ENCODE results near the gene P4HTM.
"Not testable (repeated sequence)": the region's sequence is repeated elsewhere in the genome, so short reads cannot be mapped to it uniquely, and the experiment has no call there.

The P4HTM gene

GRCh38 chr3:48984663-48985062 lies 5.4 kb upstream of the P4HTM start:
- DNase-seq: no peak

GRCh38 chr3:48985831-48986376 lies 4.1 kb upstream of the P4HTM start:
- DNase-seq: no peak

- DNase-seq: peak; percentile 23
These were observed 780 bp upstream of the P4HTM start for GRCh38 chr3:48989126-48989795.

- DNase-seq: peak; percentile 2
These were observed 812 bp downstream of the P4HTM start for GRCh38 chr3:48990636-48991469.

- DNase-seq: no peak
These were observed 2.0 kb downstream of the P4HTM start for GRCh38 chr3:48991851-48992545.

- no peak for DNase-seq
These were observed 3.8 kb downstream of the P4HTM start for GRCh38 chr3:48993834-48994233.

GRCh38 chr3:48996640-48997039 lies 6.6 kb downstream of the P4HTM start:
- DNase-seq: no peak

- no peak for DNase-seq
These were observed 7.1 kb downstream of the P4HTM start for GRCh38 chr3:48997102-48997635.

- DNase-seq: peak; percentile 55
These were observed 7.9 kb downstream of the P4HTM start for GRCh38 chr3:48997714-48998637.

GRCh38 chr3:48999085-48999858 lies 9.2 kb downstream of the P4HTM start:
- peak; percentile 62 for DNase-seq

- DNase-seq: no peak
These were observed 11.1 kb downstream of the P4HTM start for GRCh38 chr3:49001155-49001554.

GRCh38 chr3:49004352-49005302 lies 14.6 kb downstream of the P4HTM start:
- peak; percentile 40 for DNase-seq

GRCh38 chr3:49005303-49005680 lies 15.3 kb downstream of the P4HTM start:
- DNase-seq: no peak

GRCh38 chr3:49005998-49006397 lies 16.0 kb downstream of the P4HTM start:
- DNase-seq: no peak

GRCh38 chr3:49006408-49007067 lies 16.5 kb downstream of the P4HTM start:
- peak; percentile 7 for DNase-seq

- peak; percentile 96 for DNase-seq
These were observed 17.2 kb downstream of the P4HTM start, which contains the start of gene WDR6 for GRCh38 chr3:49007068-49007770. WDR6 (plus strand) TSS chr3:49007391; CDS start chr3:49007432, 41 bp downstream.

GRCh38 chr3:49007771-49008528 lies 17.9 kb downstream of the P4HTM start:
- peak; percentile 76 for DNase-seq

GRCh38 chr3:49008627-49009026 lies 18.6 kb downstream of the P4HTM start:
- not testable (repeated sequence) for DNase-seq

All from NCI-H345 (cell line).